K562 (cell line): Measurements from ENCODE around the gene KNL1. TPM values are rescaled to one million over a fixed set of nuclear protein-coding genes. Genes with fewer than 3 reads are reported as not detected.

ENCODE experiments used
- ARHGAP35 ChIP-seq: fragments of 450-650 bp; IDR thresholded peaks from 2 replicates; pipeline ENCODE4 v1.6.1; 2018; ENCODE audit not compliant: partially characterized antibody
- BHLHE40 ChIP-seq: IDR thresholded peaks from 2 replicates; pipeline ENCODE4 v1.6.1; 2011; ENCODE audit warnings: low read length, improper control_type of control experiment
- BRD9 ChIP-seq: fragments of 450-650 bp; IDR thresholded peaks from 2 replicates; pipeline ENCODE4 v1.6.1; 2018; ENCODE audit warnings: low read depth; ENCODE audit not compliant: partially characterized antibody
- BRF2 ChIP-seq: IDR thresholded peaks from 3 replicates; pipeline ENCODE4 v1.6.1; 2011; ENCODE audit warnings: borderline replicate concordance, mild to moderate bottlenecking; ENCODE audit not compliant: insufficient read length, insufficient read depth
- DNMT1 ChIP-seq: fragments of 450-650 bp; IDR thresholded peaks from 2 replicates; pipeline ENCODE4 v1.6.1; 2016; ENCODE audit warnings: antibody characterized with exemption, mild to moderate bottlenecking
- E2F8 ChIP-seq: fragments of 450-650 bp; IDR thresholded peaks from 2 replicates; pipeline ENCODE4 v1.7.1; 2018; ENCODE audit warnings: mild to moderate bottlenecking, low read depth; ENCODE audit not compliant: partially characterized antibody
- MTA1 ChIP-seq: fragments of 450-650 bp; IDR thresholded peaks from 2 replicates; pipeline ENCODE4 v1.6.1; 2017; ENCODE audit warnings: borderline replicate concordance
- NBN ChIP-seq: fragments of 450-650 bp; IDR thresholded peaks from 2 replicates; pipeline ENCODE4 v1.6.1; 2016; ENCODE audit warnings: low read depth, mild to moderate bottlenecking
- TBP ChIP-seq: optimal IDR thresholded peaks from 2 replicates; pipeline ENCODE3; 2011; ENCODE audit warnings: low read depth, low read length, improper control_type of control experiment
- ZBTB2 ChIP-seq: fragments of 450-650 bp; IDR thresholded peaks from 2 replicates; pipeline ENCODE4 v1.6.1; 2016; ENCODE audit warnings: antibody characterized with exemption
- ZNF239 ChIP-seq: fragments of 250-450 bp; sonication (Bioruptor Pico); IDR thresholded peaks from 2 replicates; pipeline ENCODE4 v1.4.0; 2020; ENCODE audit warnings: mild to moderate bottlenecking
- ZNF76 ChIP-seq: fragments of 250-450 bp; sonication (Bioruptor Pico); IDR thresholded peaks from 2 replicates; pipeline ENCODE4 v1.4.0; 2020; ENCODE audit warnings: mild to moderate bottlenecking, moderate library complexity, borderline replicate concordance
- polyA plus RNA-seq, 8 experiments: library from polyadenylated mRNA; depleted of rRNA in 4 of 8; stranded (reverse) in 5 of 8; unstranded in 3 of 8; fragments of >200 nt; fragmentation: Nextera tagmentation in 2 of 8; fragmentation: Illumina TruSeq in 1 of 8; extraction: Ambion mirVana in 2 of 8; extraction: Trizol in 1 of 8; gene quantifications; 2 replicates each; pipeline versions ENCODE4 v1.2.1 to v1.2.3, GENCODE V29; 2011 to 2014; ENCODE audit warnings: inconsistent platforms in 1 of 8, missing spikeins in 1 of 8
- total RNA-seq, 7 experiments: library from RNA; depleted of rRNA in 6 of 7; stranded (reverse); fragments of >200 nt in 6 of 7; fragmentation: Illumina TruSeq in 2 of 7; extraction: Trizol in 2 of 7; gene quantifications; 2 replicates each; pipeline versions ENCODE4 v1.2.1 to v1.2.3, GENCODE V29; 2011 to 2021; ENCODE audit warnings: low replicate concordance in 1 of 7
- TF ChIP-seq, protein P1 (sequence below): fragments of 200-800 bp; sonication (Bioruptor generic); IDR thresholded peaks from 2 replicates; pipeline ENCODE4 v1.6.1; 2017; ENCODE audit warnings: missing genetic modification characterization, missing compliant biosample characterization
- TF ChIP-seq, protein P2 (sequence below): fragments of 250-450 bp; sonication (Bioruptor Pico); IDR thresholded peaks from 2 replicates; pipeline ENCODE4 v1.8.0; 2022; ENCODE audit warnings: inconsistent platforms
- TF ChIP-seq, protein P3 (sequence below): sonication (generic); formaldehyde crosslinking; IDR thresholded peaks from 2 replicates; pipeline ENCODE4 v1.8.0; 2022; ENCODE audit warnings: mild to moderate bottlenecking, low read depth, missing genetic modification reagents
- TF ChIP-seq, protein P4 (sequence below): sonication (generic); IDR thresholded peaks from 2 replicates; pipeline ENCODE4 v1.6.1; 2016

The KNL1 gene
- total and polyA plus RNA-seq, 9 of the 15 experiments (the other 6 are each of a cell fraction or from before 2014, with no cell fraction given) = 14.5 to 65.4 (median 34.6) TPM

- TF ChIP-seq, protein P1, sequence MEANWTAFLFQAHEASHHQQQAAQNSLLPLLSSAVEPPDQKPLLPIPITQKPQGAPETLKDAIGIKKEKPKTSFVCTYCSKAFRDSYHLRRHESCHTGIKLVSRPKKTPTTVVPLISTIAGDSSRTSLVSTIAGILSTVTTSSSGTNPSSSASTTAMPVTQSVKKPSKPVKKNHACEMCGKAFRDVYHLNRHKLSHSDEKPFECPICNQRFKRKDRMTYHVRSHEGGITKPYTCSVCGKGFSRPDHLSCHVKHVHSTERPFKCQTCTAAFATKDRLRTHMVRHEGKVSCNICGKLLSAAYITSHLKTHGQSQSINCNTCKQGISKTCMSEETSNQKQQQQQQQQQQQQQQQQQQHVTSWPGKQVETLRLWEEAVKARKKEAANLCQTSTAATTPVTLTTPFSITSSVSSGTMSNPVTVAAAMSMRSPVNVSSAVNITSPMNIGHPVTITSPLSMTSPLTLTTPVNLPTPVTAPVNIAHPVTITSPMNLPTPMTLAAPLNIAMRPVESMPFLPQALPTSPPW (CRISPR knock-in tag) = peak; percentile 82
- TF ChIP-seq ZNF239 (CRISPR knock-in tag) (no peak), ZNF76 (no peak), NBN (peak; percentile 37; the same call in 1 of the 2 replicates), BRD9 (peak; percentile 8), BRF2 (no peak), ARHGAP35 (no peak), MTA1 (peak; percentile 99), E2F8 (peak; percentile 66), BHLHE40 (0 out of 2 replicates have a peak, but pooled peaks have one; percentile 29), DNMT1 (no peak), ZBTB2 (no peak), TBP (peak; percentile 69)
- TF ChIP-seq, protein P2, sequence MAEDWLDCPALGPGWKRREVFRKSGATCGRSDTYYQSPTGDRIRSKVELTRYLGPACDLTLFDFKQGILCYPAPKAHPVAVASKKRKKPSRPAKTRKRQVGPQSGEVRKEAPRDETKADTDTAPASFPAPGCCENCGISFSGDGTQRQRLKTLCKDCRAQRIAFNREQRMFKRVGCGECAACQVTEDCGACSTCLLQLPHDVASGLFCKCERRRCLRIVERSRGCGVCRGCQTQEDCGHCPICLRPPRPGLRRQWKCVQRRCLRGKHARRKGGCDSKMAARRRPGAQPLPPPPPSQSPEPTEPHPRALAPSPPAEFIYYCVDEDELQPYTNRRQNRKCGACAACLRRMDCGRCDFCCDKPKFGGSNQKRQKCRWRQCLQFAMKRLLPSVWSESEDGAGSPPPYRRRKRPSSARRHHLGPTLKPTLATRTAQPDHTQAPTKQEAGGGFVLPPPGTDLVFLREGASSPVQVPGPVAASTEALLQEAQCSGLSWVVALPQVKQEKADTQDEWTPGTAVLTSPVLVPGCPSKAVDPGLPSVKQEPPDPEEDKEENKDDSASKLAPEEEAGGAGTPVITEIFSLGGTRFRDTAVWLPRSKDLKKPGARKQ (CRISPR knock-in tag) = no peak
- TF ChIP-seq, protein P3, sequence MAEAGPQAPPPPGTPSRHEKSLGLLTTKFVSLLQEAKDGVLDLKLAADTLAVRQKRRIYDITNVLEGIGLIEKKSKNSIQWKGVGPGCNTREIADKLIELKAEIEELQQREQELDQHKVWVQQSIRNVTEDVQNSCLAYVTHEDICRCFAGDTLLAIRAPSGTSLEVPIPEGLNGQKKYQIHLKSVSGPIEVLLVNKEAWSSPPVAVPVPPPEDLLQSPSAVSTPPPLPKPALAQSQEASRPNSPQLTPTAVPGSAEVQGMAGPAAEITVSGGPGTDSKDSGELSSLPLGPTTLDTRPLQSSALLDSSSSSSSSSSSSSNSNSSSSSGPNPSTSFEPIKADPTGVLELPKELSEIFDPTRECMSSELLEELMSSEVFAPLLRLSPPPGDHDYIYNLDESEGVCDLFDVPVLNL (CRISPR knock-in tag) = peak; percentile 41; the same call in 1 of the 2 replicates
- TF ChIP-seq, protein P4, sequence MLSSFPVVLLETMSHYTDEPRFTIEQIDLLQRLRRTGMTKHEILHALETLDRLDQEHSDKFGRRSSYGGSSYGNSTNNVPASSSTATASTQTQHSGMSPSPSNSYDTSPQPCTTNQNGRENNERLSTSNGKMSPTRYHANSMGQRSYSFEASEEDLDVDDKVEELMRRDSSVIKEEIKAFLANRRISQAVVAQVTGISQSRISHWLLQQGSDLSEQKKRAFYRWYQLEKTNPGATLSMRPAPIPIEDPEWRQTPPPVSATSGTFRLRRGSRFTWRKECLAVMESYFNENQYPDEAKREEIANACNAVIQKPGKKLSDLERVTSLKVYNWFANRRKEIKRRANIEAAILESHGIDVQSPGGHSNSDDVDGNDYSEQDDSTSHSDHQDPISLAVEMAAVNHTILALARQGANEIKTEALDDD = no peak
These were observed 24.7 kb upstream of the KNL1 start, which contains the start of gene RPUSD2 (continued) for GRCh38 chr15:40569129-40569953.
